IMR-90 (cell line): ENCODE data around the gene SH2B2. TPM values are rescaled to one million over a fixed set of nuclear protein-coding genes. Genes with fewer than 3 reads are reported as not detected.

Experiments used
- ATAC-seq: fragments of 200-7000 bp; cut with Tn5 transposase; 2 replicates; pipeline ENCODE4 v1.9.1; 2020; ENCODE audit warnings: low read depth, mild to moderate bottlenecking, moderate library complexity
- BruUV-seq: library from RNA; stranded (reverse); fragments of 400-500 nt; replicated peaks from 2 replicates; lab custom pipeline; 2021; lab: Mats Ljungman, UMichigan
- CTCF ChIA-PET: fragments of 300-600 bp; formaldehyde crosslinking; extraction: SDS; loops from one replicate; lab custom pipeline; 2021; ENCODE audit warnings: antibody characterized with exemption; lab: Yijun Ruan, JAX
- POLR2A ChIA-PET: fragments of 300-600 bp; sonication (Branson Sonifier 250); formaldehyde crosslinking; loops from one replicate; lab custom pipeline; 2022; ENCODE audit warnings: antibody characterized with exemption; ENCODE audit not compliant: unreplicated experiment; lab: Charles Lee
- DNase-seq: peaks from one replicate; pipeline ENCODE4 v3.0.0; 2013
- H2AFZ ChIP-seq: replicated peaks from 2 replicates; pipeline ENCODE3; 2013; ENCODE audit warnings: low read length, mild to moderate bottlenecking; ENCODE audit not compliant: poor library complexity
- H2AK5ac ChIP-seq: 2 replicates; pipeline ENCODE4 v1.6.1; 2013; ENCODE audit warnings: low read depth, low read length, inconsistent platforms
- H2AK9ac ChIP-seq: replicated peaks from 2 replicates; pipeline ENCODE3; 2013; ENCODE audit warnings: mild to moderate bottlenecking, low read depth, low read length, moderate library complexity; ENCODE audit not compliant: poor library complexity
- H2BK120ac ChIP-seq: 2 replicates; pipeline ENCODE4 v1.6.1; 2013; ENCODE audit warnings: low read depth, low read length, inconsistent platforms
- H2BK15ac ChIP-seq: 3 replicates; pipeline ENCODE4 v1.6.1; 2013; ENCODE audit warnings: low read depth, low read length, inconsistent platforms
- H2BK20ac ChIP-seq: 2 replicates; pipeline ENCODE4 v1.6.1; 2013; ENCODE audit warnings: low read depth, mild to moderate bottlenecking, inconsistent platforms, low read length, moderate library complexity
- H2BK5ac ChIP-seq: 2 replicates; pipeline ENCODE4 v1.6.1; 2013; ENCODE audit warnings: mild to moderate bottlenecking, low read depth, low read length, inconsistent platforms; ENCODE audit not compliant: poor library complexity, severe bottlenecking
- H3K14ac ChIP-seq: replicated peaks from 2 replicates; pipeline ENCODE4 v1.6.1; 2013; ENCODE audit warnings: low read depth, low read length, inconsistent platforms
- H3K18ac ChIP-seq: 2 replicates; pipeline ENCODE4 v1.6.1; 2013; ENCODE audit warnings: low read depth, low read length, control low read depth
- H3K23ac ChIP-seq: 2 replicates; pipeline ENCODE4 v1.6.1; 2013; ENCODE audit warnings: low read depth, low read length, inconsistent platforms
- H3K27ac ChIP-seq: 2 replicates; pipeline ENCODE4 v1.5.1; 2013; ENCODE audit warnings: mild to moderate bottlenecking, control low read depth, low read length; ENCODE audit not compliant: insufficient read depth
- H3K27me3 ChIP-seq: 2 replicates; pipeline ENCODE4 v1.6.1; 2013; ENCODE audit warnings: low read length; ENCODE audit not compliant: control insufficient read depth, insufficient read depth
- H3K36me3 ChIP-seq: 2 replicates; pipeline ENCODE4 v1.6.1; 2013; ENCODE audit warnings: low read length, mixed read lengths; ENCODE audit not compliant: control insufficient read depth, insufficient read depth
- H3K4ac ChIP-seq: 2 replicates; pipeline ENCODE4 v1.6.1; 2013; ENCODE audit warnings: low read depth, low read length, inconsistent platforms
- H3K4me1 ChIP-seq: 2 replicates; pipeline ENCODE4 v1.6.1; 2013; ENCODE audit warnings: low read length, mixed read lengths; ENCODE audit not compliant: control insufficient read depth, insufficient read depth
- H3K4me2 ChIP-seq: 2 replicates; pipeline ENCODE4 v1.6.1; 2013; ENCODE audit warnings: low read depth, mild to moderate bottlenecking, control low read depth, low read length, moderate library complexity
- H3K4me3 ChIP-seq: 2 replicates; pipeline ENCODE4 v1.5.1; 2013; ENCODE audit warnings: low read depth, mild to moderate bottlenecking, control low read depth, low read length, moderate library complexity; ENCODE audit not compliant: insufficient read depth
- H3K56ac ChIP-seq: 2 replicates; pipeline ENCODE4 v1.6.1; 2013; ENCODE audit warnings: low read length, inconsistent platforms; ENCODE audit not compliant: insufficient read depth; ENCODE audit errors: extremely low read depth
- H3K79me1 ChIP-seq, 2 experiments: 2 replicates each; pipeline ENCODE4 v1.6.1; 2013; ENCODE audit warnings: low read length in 2 of 2, inconsistent platforms in 1 of 2, low read depth in 1 of 2
- H3K9ac ChIP-seq: 2 replicates; pipeline ENCODE4 v1.6.1; 2013; ENCODE audit warnings: low read depth, low read length, control low read depth
- H3K9me1 ChIP-seq: 2 replicates; pipeline ENCODE4 v1.6.1; 2013; ENCODE audit warnings: low read length, inconsistent platforms; ENCODE audit not compliant: insufficient read depth
- H3K9me3 ChIP-seq: 2 replicates; pipeline ENCODE4 v1.6.1; 2013; ENCODE audit warnings: low read length; ENCODE audit not compliant: control insufficient read depth, insufficient read depth
- H4K20me1 ChIP-seq: 2 replicates; pipeline ENCODE4 v1.6.1; 2013; ENCODE audit warnings: low read length, inconsistent platforms; ENCODE audit not compliant: insufficient read depth
- H4K5ac ChIP-seq: 2 replicates; pipeline ENCODE4 v1.6.1; 2013; ENCODE audit warnings: mild to moderate bottlenecking, low read depth, low read length, control low read depth
- H4K8ac ChIP-seq, 2 experiments: 2 replicates each; pipeline ENCODE4 v1.6.1; 2013; ENCODE audit warnings: low read depth in 2 of 2, low read length in 2 of 2, control low read depth in 1 of 2, inconsistent platforms in 1 of 2
- H4K91ac ChIP-seq: 2 replicates; pipeline ENCODE4 v1.6.1; 2013; ENCODE audit warnings: low read depth, low read length, inconsistent platforms; ENCODE audit not compliant: insufficient read depth
- BHLHE40 ChIP-seq: fragments of 150-350 bp; IDR thresholded peaks from 2 replicates; pipeline ENCODE4 v1.6.1; 2016; ENCODE audit warnings: mild to moderate bottlenecking, low read depth, low read length
- CHD1 ChIP-seq: IDR thresholded peaks from 2 replicates; pipeline ENCODE4 v1.6.1; 2012; ENCODE audit warnings: low read depth, low read length, improper control_type of control experiment
- FOS ChIP-seq: fragments of 150-350 bp; IDR thresholded peaks from 2 replicates; pipeline ENCODE4 v1.6.1; 2016; ENCODE audit warnings: low read depth, low read length
- MAFK ChIP-seq: IDR thresholded peaks from 2 replicates; pipeline ENCODE4 v1.6.1; 2012; ENCODE audit warnings: low read depth, low read length, improper control_type of control experiment
- MAZ ChIP-seq: IDR thresholded peaks from 2 replicates; pipeline ENCODE4 v1.6.1; 2012; ENCODE audit warnings: low read depth, mild to moderate bottlenecking, low read length, improper control_type of control experiment, moderate library complexity, borderline replicate concordance
- MXI1 ChIP-seq: IDR thresholded peaks from 2 replicates; pipeline ENCODE4 v1.6.1; 2012; ENCODE audit warnings: low read depth, mild to moderate bottlenecking, low read length, moderate library complexity, borderline replicate concordance
- NFE2L2 ChIP-seq: fragments of 150-350 bp; IDR thresholded peaks from 2 replicates; pipeline ENCODE4 v1.6.1; 2016; ENCODE audit warnings: low read depth, mild to moderate bottlenecking, low read length
- RAD21 ChIP-seq: IDR thresholded peaks from 2 replicates; pipeline ENCODE4 v1.6.1; 2012; ENCODE audit warnings: low read length, improper control_type of control experiment
- RFX5 ChIP-seq: IDR thresholded peaks from 2 replicates; pipeline ENCODE4 v1.8.0; 2012; ENCODE audit warnings: low read depth, mild to moderate bottlenecking, low read length, moderate library complexity
- SMC3 ChIP-seq: fragments of 150-350 bp; IDR thresholded peaks from 2 replicates; pipeline ENCODE4 v1.6.1; 2016; ENCODE audit warnings: low read depth, mild to moderate bottlenecking, antibody characterized with exemption, low read length, moderate library complexity
- WGBS, 2 experiments: methylation state at CpG; one replicate each; pipeline versions ENCODE4 v1.1.5 to v1.1.7; 2013; ENCODE audit warnings: missing lambda C conversion rate in 2 of 2; ENCODE audit not compliant: insufficient read length in 1 of 2; ENCODE audit errors: extremely low coverage in 2 of 2; 5-methylcytosine and 5-hydroxymethylcytosine counted together
- dilution Hi-C: fragments of 300-500 bp; cut with HindIII; formaldehyde crosslinking; loops from one replicate; pipeline ENCODE4 v1.14.3; 2018; ENCODE audit warnings: low sequenced_read_pairs; ENCODE audit not compliant: unreplicated experiment
- in situ Hi-C: fragments of 300-500 bp; cut with MboI; formaldehyde crosslinking; loops from 3 replicates; pipeline ENCODE4 v1.14.3; 2019; ENCODE audit warnings: low sequenced_read_pairs, inconsistent platforms, mixed read lengths
- intact Hi-C: fragments of 100-400 bp; cut with micrococcal nuclease; formaldehyde crosslinking; loops from 2 replicates; pipeline ENCODE4 v1.10.0; 2022
- polyA plus RNA-seq, 3 experiments: library from polyadenylated mRNA; depleted of rRNA; stranded (reverse); fragments of >200 nt; gene quantifications; 2 replicates each; pipeline ENCODE4 v1.2.3, GENCODE V29; 2012; ENCODE audit warnings: low replicate concordance in 1 of 3
- total RNA-seq: library from RNA; depleted of rRNA; stranded (reverse); fragments of >200 nt; gene quantifications from 2 replicates; pipeline ENCODE4 v1.2.3, GENCODE V29; 2012
- TF ChIP-seq, protein P1 (sequence below): fragments of 150-350 bp; IDR thresholded peaks from 2 replicates; pipeline ENCODE4 v1.6.1; 2016; ENCODE audit warnings: low read depth, mild to moderate bottlenecking, low read length, moderate library complexity, borderline replicate concordance
- TF ChIP-seq, protein P2 (sequence below): fragments of 150-350 bp; IDR thresholded peaks from 2 replicates; pipeline ENCODE4 v1.6.1; 2017; ENCODE audit warnings: mild to moderate bottlenecking, antibody characterized with exemption, low read length, low read depth

SH2B2 gene
- total and polyA plus RNA-seq, 2 of the 4 experiments (the other 2 are of a cell fraction): 0.36 to 0.99 TPM

DNA sequence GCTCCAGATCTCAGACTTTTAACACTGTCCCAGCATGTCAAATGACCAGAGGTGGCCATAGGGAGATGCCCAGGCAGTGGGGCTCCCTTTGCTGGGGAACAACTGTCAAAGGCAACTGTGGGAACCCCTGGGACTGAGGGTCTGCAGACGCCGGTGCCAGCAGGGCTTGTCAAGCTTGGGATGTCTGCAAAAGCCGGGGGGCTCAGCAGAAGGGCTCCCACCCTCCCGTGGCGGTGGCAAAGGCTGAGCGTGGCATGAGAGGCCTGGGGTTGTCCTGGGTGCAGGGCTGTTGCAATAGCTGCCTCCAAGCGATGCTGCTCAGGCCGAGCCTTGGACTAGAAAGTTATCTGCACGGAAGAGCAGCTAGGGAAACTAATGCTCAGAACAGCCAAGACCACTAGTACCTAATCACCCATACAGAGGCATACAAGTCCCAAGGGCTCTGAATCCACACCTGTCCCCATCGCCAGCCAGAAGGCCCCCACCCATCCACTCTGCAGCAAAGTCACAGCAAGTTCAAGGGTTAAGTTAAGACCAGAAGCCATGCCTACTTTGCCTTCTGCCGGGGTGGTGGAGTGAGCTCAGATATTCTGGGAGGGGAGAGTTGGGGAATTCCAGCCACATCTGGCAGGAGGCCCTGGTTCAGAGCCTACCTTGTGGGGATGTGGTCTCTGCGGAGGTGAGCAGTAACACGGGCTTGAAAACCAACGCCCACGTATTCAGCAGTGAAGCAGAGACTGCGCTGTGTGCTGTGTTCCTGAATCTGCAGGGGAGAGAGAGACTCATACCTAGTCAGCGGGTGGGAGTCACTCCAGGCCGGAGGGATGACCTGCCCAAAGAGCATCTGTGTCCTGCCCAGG is 4.6 kb downstream of the SH2B2 start (continued):
- TF ChIP-seq RFX5: no peak

DNA sequence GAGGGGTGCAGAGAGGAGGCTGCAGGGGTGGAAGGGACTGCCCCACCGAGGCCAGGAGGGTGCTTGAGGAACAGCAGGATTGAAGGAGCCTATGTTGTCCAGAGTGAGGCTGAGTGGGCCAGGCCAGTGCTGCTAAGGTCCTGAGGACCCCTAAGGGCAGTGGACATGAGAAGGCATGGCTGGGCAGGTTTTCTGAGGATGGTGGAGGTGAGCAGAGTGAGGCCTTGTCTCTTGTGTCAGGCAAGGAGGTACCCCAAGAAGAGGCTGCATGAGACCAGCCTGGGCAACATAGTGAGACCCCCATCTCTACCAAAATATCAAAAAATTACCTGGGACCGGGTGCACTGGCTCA is 5.2 kb downstream of the SH2B2 start:
- no peaks in the 10 kb centered on the region for H3K36me3 ChIP-seq
- no peak overlapping the region for H3K18ac ChIP-seq
- H3K9me1 ChIP-seq: no peaks in the 10 kb centered on the region
- H3K4me3 ChIP-seq: no peak overlapping the region
- peaks cover 0 to 8% of the 10 kb centered on the region in 2 experiments; a peak in 1 of 4 replicates for H3K79me1 ChIP-seq
- WGBS, 2 experiments: 89% methylated on average over 1 of the region's 2 CpGs; no CpG with 5 or more reads in 1 of the 2 experiments
- H2BK120ac ChIP-seq: no peak overlapping the region
- no peak overlapping the region for H2AFZ ChIP-seq
- ATAC-seq: no peak
- no peak overlapping the region for H3K23ac ChIP-seq
- ChIA-PET CTCF (no interaction called here), POLR2A (no interaction called here)
- H3K27me3 ChIP-seq: peaks cover 3% of the 10 kb centered on the region; the same call in 1 of the 2 replicates
- H3K4me1 ChIP-seq: no peaks in the 10 kb centered on the region; the same call in 1 of the 2 replicates
- no peak overlapping the region for H2AK9ac ChIP-seq
- no peak overlapping the region for H2BK15ac ChIP-seq
- H3K4ac ChIP-seq: no peak overlapping the region
- H4K20me1 ChIP-seq: peaks cover 12% of the 10 kb centered on the region; the same call in 1 of the 2 replicates
- H2BK20ac ChIP-seq: no peak overlapping the region
- no peak overlapping the region for H4K5ac ChIP-seq
- H3K27ac ChIP-seq: no peak overlapping the region
- in situ Hi-C loops (no loop called here), intact Hi-C loops (no loop called here), dilution Hi-C loops (no loop called here)
- BruUV-seq: no TSS peak
- H3K9me3 ChIP-seq: no peaks in the 10 kb centered on the region
- no peak overlapping the region for H3K4me2 ChIP-seq
- no peak overlapping the region for H2AK5ac ChIP-seq
- no peak overlapping the region for H3K9ac ChIP-seq
- H3K56ac ChIP-seq: no peak overlapping the region
- no peak overlapping the region for H3K14ac ChIP-seq
- no peak overlapping the region for H2BK5ac ChIP-seq
- DNase-seq: no peak
- H4K8ac ChIP-seq: no peak overlapping the region
- no peak overlapping the region for H4K91ac ChIP-seq
- TF ChIP-seq CHD1 (no peak), MAZ (no peak), BHLHE40 (no peak), FOS (no peak), SMC3 (no peak), RAD21 (no peak), MXI1 (no peak), NFE2L2 (no peak), RFX5 (no peak), MAFK (no peak)
- TF ChIP-seq, protein P1, sequence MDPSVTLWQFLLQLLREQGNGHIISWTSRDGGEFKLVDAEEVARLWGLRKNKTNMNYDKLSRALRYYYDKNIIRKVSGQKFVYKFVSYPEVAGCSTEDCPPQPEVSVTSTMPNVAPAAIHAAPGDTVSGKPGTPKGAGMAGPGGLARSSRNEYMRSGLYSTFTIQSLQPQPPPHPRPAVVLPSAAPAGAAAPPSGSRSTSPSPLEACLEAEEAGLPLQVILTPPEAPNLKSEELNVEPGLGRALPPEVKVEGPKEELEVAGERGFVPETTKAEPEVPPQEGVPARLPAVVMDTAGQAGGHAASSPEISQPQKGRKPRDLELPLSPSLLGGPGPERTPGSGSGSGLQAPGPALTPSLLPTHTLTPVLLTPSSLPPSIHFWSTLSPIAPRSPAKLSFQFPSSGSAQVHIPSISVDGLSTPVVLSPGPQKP: no peak
- TF ChIP-seq, protein P2, sequence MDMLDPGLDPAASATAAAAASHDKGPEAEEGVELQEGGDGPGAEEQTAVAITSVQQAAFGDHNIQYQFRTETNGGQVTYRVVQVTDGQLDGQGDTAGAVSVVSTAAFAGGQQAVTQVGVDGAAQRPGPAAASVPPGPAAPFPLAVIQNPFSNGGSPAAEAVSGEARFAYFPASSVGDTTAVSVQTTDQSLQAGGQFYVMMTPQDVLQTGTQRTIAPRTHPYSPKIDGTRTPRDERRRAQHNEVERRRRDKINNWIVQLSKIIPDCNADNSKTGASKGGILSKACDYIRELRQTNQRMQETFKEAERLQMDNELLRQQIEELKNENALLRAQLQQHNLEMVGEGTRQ: no peak
